HCT116 (cell line): Measurements from ENCODE around the gene ZNF775.

Source experiments
- CTCF ChIP-seq, 3 experiments: fragments of 200-600 bp in 1 of 3; sonication (generic) in 1 of 3; IDR thresholded peaks in 2 of 3; conservative IDR thresholded peaks in 1 of 3; 2 replicates each; pipeline ENCODE4 v1.5.1; 2012 to 2017; ENCODE audit warnings: low read depth in 2 of 3, low read length in 2 of 3, antibody characterized with exemption in 1 of 3, borderline replicate concordance in 1 of 3, control low read depth in 1 of 3, mild to moderate bottlenecking in 1 of 3, mixed read lengths in 1 of 3, mixed run types in 1 of 3, moderate library complexity in 1 of 3; ENCODE audit not compliant: insufficient read depth in 1 of 3
- ELF1 ChIP-seq: IDR thresholded peaks from 2 replicates; pipeline ENCODE4 v1.6.1; 2012; ENCODE audit warnings: low read depth, borderline replicate concordance
- EZH2 ChIP-seq: fragments of 200-600 bp; sonication (generic); IDR thresholded peaks from 2 replicates; pipeline ENCODE4 v1.6.1; 2017; ENCODE audit warnings: antibody characterized with exemption, mixed run types
- EZH2phosphoT487 ChIP-seq: fragments of 200-600 bp; IDR thresholded peaks from 2 replicates; pipeline ENCODE4 v1.6.1; 2018; ENCODE audit warnings: antibody characterized with exemption, borderline replicate concordance
- JUND ChIP-seq: IDR thresholded peaks from 2 replicates; pipeline ENCODE4 v1.6.1; 2012
- POLR2A ChIP-seq: IDR thresholded peaks from 2 replicates; pipeline ENCODE4 v1.7.0; 2011; ENCODE audit warnings: borderline replicate concordance; ENCODE audit not compliant: insufficient read depth, insufficient read length; ENCODE audit errors: extremely low read depth
- POLR2AphosphoS5 ChIP-seq: IDR thresholded peaks from 2 replicates; pipeline ENCODE4 v1.6.1; 2011; ENCODE audit warnings: mild to moderate bottlenecking, low read depth, low read length, moderate library complexity
- REST ChIP-seq: IDR thresholded peaks from 2 replicates; pipeline ENCODE4 v1.6.1; 2012; ENCODE audit warnings: low read depth
- ZNF274 ChIP-seq: fragments of 200-500 bp; sonication (Bioruptor generic); IDR thresholded peaks from 2 replicates; pipeline ENCODE4 v1.6.1; 2014; ENCODE audit warnings: mild to moderate bottlenecking, low read depth, low read length, inconsistent platforms

GRCh38 chr7:150396426-150396825, 17.3 kb downstream of the ZNF775 start:
- no peak for TF ChIP-seq EZH2
- no peak for TF ChIP-seq CTCF (IDR thresholded peaks at IDR 0.05 in 2 of 3, conservative IDR thresholded peaks at IDR 0.05 in 1 of 3; ENCODE audit: borderline replicate concordance in 1 of 3, insufficient read depth in 1 of 3, low read depth in 2 of 3, low read length in 2 of 3)
- no peak for TF ChIP-seq ZNF274
- TF ChIP-seq POLR2AphosphoS5 = no peak
- TF ChIP-seq REST = no peak
- no peak for TF ChIP-seq JUND
- TF ChIP-seq POLR2A = no peak
- no peak for TF ChIP-seq ELF1
- TF ChIP-seq EZH2phosphoT487 = no peak
